ENCODE data around the gene PCDHGB2. TPM values are rescaled to one million over a fixed set of nuclear protein-coding genes. Genes with fewer than 3 reads are reported as not detected.

Gene PCDHGB2
- 0.46 and 0.65 TPM in 2 replicates for total RNA-seq

GRCh38 chr5:141359790-141360426, at the start of gene PCDHGB2:
Gene PCDHGB2, plus strand, starts transcription at chr5:141359994. Its CDS starts 142 bp downstream, at chr5:141360136.

GRCh38 chr5:141320225-141321169, 39.3 kb upstream of the PCDHGB2 start, which contains the start of gene TAF7:
Gene TAF7, minus strand, starts transcription at chr5:141320784. Its CDS starts 740 bp downstream, at chr5:141320044.

GRCh38 chr5:141330299-141331080, 29.3 kb upstream of the PCDHGB2 start, which contains the start of gene PCDHGA1:
Gene PCDHGA1, plus strand, starts transcription at chr5:141330514.

GRCh38 chr5:141338538-141339306, 21.1 kb upstream of the PCDHGB2 start, which contains the start of gene PCDHGA2:
Gene PCDHGA2, plus strand, starts transcription at chr5:141338760.

GRCh38 chr5:141343242-141343952, 16.4 kb upstream of the PCDHGB2 start, which contains the start of gene PCDHGA3:
Gene PCDHGA3, plus strand, starts transcription at chr5:141343829. Its CDS starts 205 bp downstream, at chr5:141344034.

GRCh38 chr5:141349917-141350619, 9.7 kb upstream of the PCDHGB2 start, which contains the start of gene PCDHGB1:
Gene PCDHGB1, plus strand, starts transcription at chr5:141350099. Its CDS starts 162 bp downstream, at chr5:141350261.

GRCh38 chr5:141354900-141355469, 4.8 kb upstream of the PCDHGB2 start, which contains the start of gene PCDHGA4:
Gene PCDHGA4, plus strand, starts transcription at chr5:141355021. Its CDS starts 87 bp downstream, at chr5:141355108.

GRCh38 chr5:141363952-141364660, 4.3 kb downstream of the PCDHGB2 start, which contains the start of gene PCDHGA5:
Gene PCDHGA5, plus strand, starts transcription at chr5:141364162. Its CDS starts 169 bp downstream, at chr5:141364331.

GRCh38 chr5:141369994-141370848, 10.4 kb downstream of the PCDHGB2 start, which contains the start of gene PCDHGB3:
Gene PCDHGB3, plus strand, starts transcription at chr5:141370242. Its CDS starts 153 bp downstream, at chr5:141370395.

GRCh38 chr5:141373673-141374317, 14.0 kb downstream of the PCDHGB2 start, which contains the start of gene PCDHGA6:
Gene PCDHGA6, plus strand, starts transcription at chr5:141373891. Its CDS starts 193 bp downstream, at chr5:141374084.

GRCh38 chr5:141382469-141383294, 22.9 kb downstream of the PCDHGB2 start, which contains the start of gene PCDHGA7:
Gene PCDHGA7, plus strand, starts transcription at chr5:141382742. Its CDS starts 158 bp downstream, at chr5:141382900.

GRCh38 chr5:141387557-141388311, 27.9 kb downstream of the PCDHGB2 start, which contains the start of gene PCDHGB4:
Gene PCDHGB4, plus strand, starts transcription at chr5:141387698. Its CDS starts 187 bp downstream, at chr5:141387885.

GRCh38 chr5:141392429-141393198, 32.8 kb downstream of the PCDHGB2 start, which contains the start of gene PCDHGA8:
Gene PCDHGA8, plus strand, starts transcription at chr5:141392633. Its CDS starts 181 bp downstream, at chr5:141392814.

